Endothelial cell (in vitro differentiated cells): ENCODE measurements around the gene PLEKHG3. TPM values are rescaled to one million over a fixed set of nuclear protein-coding genes. Genes with fewer than 3 reads are reported as not detected.

Source experiments
- DNase-seq: peaks from one replicate; pipeline ENCODE4 v3.0.0; 2021; ENCODE audit warnings: low spot score
- H3K27ac Mint-ChIP-seq: one replicate; pipeline ENCODE4 v1.8.0; 2021; ENCODE audit warnings: mixed read lengths, inconsistent platforms; ENCODE audit not compliant: unreplicated experiment
- H3K27me3 Mint-ChIP-seq: one replicate; pipeline ENCODE4 v1.8.0; 2021; ENCODE audit warnings: mild to moderate bottlenecking, moderate library complexity, mixed read lengths, inconsistent platforms; ENCODE audit not compliant: unreplicated experiment
- H3K36me3 Mint-ChIP-seq: one replicate; pipeline ENCODE4 v1.8.0; 2021; ENCODE audit warnings: mild to moderate bottlenecking, low read depth, mixed read lengths, inconsistent platforms; ENCODE audit not compliant: unreplicated experiment
- H3K4me1 Mint-ChIP-seq: one replicate; pipeline ENCODE4 v1.8.0; 2021; ENCODE audit warnings: mild to moderate bottlenecking, mixed read lengths, inconsistent platforms; ENCODE audit not compliant: unreplicated experiment
- H3K4me3 Mint-ChIP-seq: one replicate; pipeline ENCODE4 v1.8.0; 2021; ENCODE audit warnings: mild to moderate bottlenecking, mixed read lengths, inconsistent platforms; ENCODE audit not compliant: unreplicated experiment
- H3K9me3 Mint-ChIP-seq: one replicate; pipeline ENCODE4 v1.8.0; 2021; ENCODE audit warnings: mixed read lengths, inconsistent platforms; ENCODE audit not compliant: unreplicated experiment
- CTCF ChIP-seq: fragments of 200-600 bp; sonication (generic); IDR thresholded peaks from one replicate; pipeline ENCODE4 v1.5.0; 2021; ENCODE audit warnings: antibody characterized with exemption; ENCODE audit not compliant: unreplicated experiment
- total RNA-seq: library from RNA; stranded (reverse); fragmentation: NEBNext Ultra II Directional; extraction: Animal tissue kit (Norgen Biotek cat#: 25700); gene quantifications from one replicate; pipeline ENCODE4 v1.2.1, GENCODE V29; 2021; ENCODE audit not compliant: unreplicated experiment

Gene PLEKHG3
- total RNA-seq, 1 donor from 2014 or later: 31.4 TPM

GRCh38 chr14:64674829-64675228, 29.4 kb upstream of the PLEKHG3 start:
- Mint-ChIP-seq H3K36me3 (no peaks in the 10 kb centered on the region), H3K27me3 (peaks cover 3% of the 10 kb centered on the region), H3K27ac (no peak overlapping the region), H3K4me3 (no peak overlapping the region), H3K4me1 (peaks cover 7% of the 10 kb centered on the region), H3K9me3 (no peaks in the 10 kb centered on the region)
- no peak for TF ChIP-seq CTCF
- no peak for DNase-seq

GRCh38 chr14:64675312-64675711, 28.9 kb upstream of the PLEKHG3 start:
- peaks cover 7% of the 10 kb centered on the region for H3K4me1 Mint-ChIP-seq
- no peak for DNase-seq
- no peak for TF ChIP-seq CTCF
- H3K9me3 Mint-ChIP-seq: no peaks in the 10 kb centered on the region
- H3K27me3 Mint-ChIP-seq: peaks cover 6% of the 10 kb centered on the region
- no peak overlapping the region for H3K4me3 Mint-ChIP-seq
- no peaks in the 10 kb centered on the region for H3K36me3 Mint-ChIP-seq
- H3K27ac Mint-ChIP-seq: no peak overlapping the region

DNA sequence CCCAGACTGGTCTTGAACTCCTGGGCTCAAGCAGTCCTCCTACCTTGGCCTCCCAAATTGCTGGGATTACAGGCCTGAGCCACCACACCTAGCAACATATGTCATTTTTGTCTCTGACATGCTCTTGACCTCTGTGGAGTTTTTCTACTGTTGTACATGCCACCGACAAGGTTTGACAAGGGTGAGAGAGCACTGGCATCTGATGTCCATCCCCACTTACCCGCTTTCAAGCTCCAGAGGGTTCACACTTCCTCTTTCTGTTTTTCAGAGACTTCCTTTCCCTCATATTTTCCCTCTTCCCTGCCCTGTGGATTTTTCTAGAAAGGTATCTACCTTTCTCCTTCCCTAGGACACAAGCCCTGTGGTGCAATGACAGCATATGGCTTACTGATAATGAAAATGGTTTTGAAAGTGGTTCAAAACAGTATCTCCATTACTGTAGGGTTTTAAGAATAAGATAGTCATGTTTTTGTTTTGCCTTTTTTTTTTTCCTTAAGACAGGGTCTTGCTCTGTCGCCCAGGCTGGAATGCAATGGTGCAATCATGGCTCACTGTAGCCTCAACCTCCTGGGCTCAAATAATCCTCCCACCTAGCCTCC, 27.7 kb upstream of the PLEKHG3 start:
- no peaks in the 10 kb centered on the region for H3K36me3 Mint-ChIP-seq
- H3K27me3 Mint-ChIP-seq: peaks cover 6% of the 10 kb centered on the region
- TF ChIP-seq CTCF: no peak
- peaks cover 7% of the 10 kb centered on the region for H3K4me1 Mint-ChIP-seq
- H3K27ac Mint-ChIP-seq: no peak overlapping the region
- no peak overlapping the region for H3K4me3 Mint-ChIP-seq
- H3K9me3 Mint-ChIP-seq: no peaks in the 10 kb centered on the region
- DNase-seq: no peak

DNA sequence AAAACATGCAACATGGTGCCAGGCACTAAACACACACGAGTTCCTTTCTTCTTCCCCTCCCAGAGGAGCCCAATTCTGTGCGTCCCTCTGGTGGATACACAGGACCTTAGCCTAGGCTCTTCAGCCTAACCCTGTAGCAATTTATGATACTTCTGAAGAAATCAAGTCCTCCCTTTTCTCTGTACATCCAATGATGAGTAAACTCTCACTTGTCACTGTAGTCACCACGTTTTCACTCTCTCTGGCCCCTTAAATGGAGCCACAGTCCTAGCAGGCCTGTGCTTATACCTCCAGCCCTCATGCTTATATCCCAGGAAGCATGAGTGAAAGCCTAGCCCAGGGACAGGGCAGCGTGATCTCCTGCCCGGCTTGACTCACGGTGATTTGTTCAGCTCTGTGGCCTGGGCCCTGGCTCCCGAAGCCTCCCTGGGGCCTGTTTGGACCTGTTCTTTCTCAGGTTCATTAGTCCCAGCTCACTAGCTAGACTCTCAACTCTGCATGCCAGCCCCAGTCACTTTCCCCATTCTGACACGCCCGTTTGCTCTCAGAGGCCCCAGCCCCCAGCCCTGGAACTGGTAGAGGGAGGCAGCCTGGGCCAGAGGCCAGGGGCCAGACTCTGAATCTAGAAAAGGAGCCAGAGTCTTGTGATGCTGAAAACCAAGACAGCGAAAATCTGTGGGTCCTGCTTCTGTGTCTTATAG, 24.1 kb upstream of the PLEKHG3 start:
- DNase-seq: no peak
- no peak overlapping the region for H3K27ac Mint-ChIP-seq
- peaks cover 2% of the 10 kb centered on the region for H3K4me1 Mint-ChIP-seq
- H3K4me3 Mint-ChIP-seq: no peak overlapping the region
- H3K27me3 Mint-ChIP-seq: peaks cover 8% of the 10 kb centered on the region
- no peak for TF ChIP-seq CTCF
- no peaks in the 10 kb centered on the region for H3K36me3 Mint-ChIP-seq
- H3K9me3 Mint-ChIP-seq: no peaks in the 10 kb centered on the region

GRCh38 chr14:64680714-64681065, 23.5 kb upstream of the PLEKHG3 start:
- Mint-ChIP-seq H3K4me1 (peaks cover 2% of the 10 kb centered on the region), H3K4me3 (no peak overlapping the region), H3K9me3 (no peaks in the 10 kb centered on the region), H3K27me3 (peaks cover 8% of the 10 kb centered on the region), H3K27ac (no peak overlapping the region), H3K36me3 (no peaks in the 10 kb centered on the region)
- DNase-seq: no peak
- no peak for TF ChIP-seq CTCF
